ENCODE data around the gene SPATA12. TPM values are rescaled to one million over a fixed set of nuclear protein-coding genes. Genes with fewer than 3 reads are reported as not detected.

The SPATA12 gene
- total RNA-seq, 1 donor from 2014 or later = 0.14 TPM

- Mint-ChIP-seq H3K4me3 (ENCODE audit: low read depth) (no peak overlapping the region), H3K4me1 (ENCODE audit: low read depth) (peaks cover 10% of the 10 kb centered on the region), H3K36me3 (ENCODE audit: insufficient read depth) (peaks cover 5% of the 10 kb centered on the region), H3K27me3 (no peaks in the 10 kb centered on the region), H3K27ac (no peak overlapping the region), H3K9me3 (ENCODE audit: low read depth) (peaks cover 3% of the 10 kb centered on the region)
- no peak for TF ChIP-seq CTCF (IDR thresholded peaks at IDR 0.05; ENCODE audit: unreplicated experiment)
- no peak for DNase-seq (ENCODE audit: low spot score, unreplicated experiment)
Measured at GRCh38 chr3:57017459-57017845, 43.0 kb upstream of the SPATA12 start.

- Mint-ChIP-seq H3K27ac (no peak overlapping the region), H3K9me3 (ENCODE audit: low read depth) (peaks cover 3% of the 10 kb centered on the region), H3K27me3 (no peaks in the 10 kb centered on the region), H3K36me3 (ENCODE audit: insufficient read depth) (peaks cover 5% of the 10 kb centered on the region), H3K4me3 (ENCODE audit: low read depth) (no peak overlapping the region), H3K4me1 (ENCODE audit: low read depth) (peaks cover 10% of the 10 kb centered on the region)
- DNase-seq (ENCODE audit: low spot score, unreplicated experiment) = no peak
- no peak for TF ChIP-seq CTCF (IDR thresholded peaks at IDR 0.05; ENCODE audit: unreplicated experiment)
Measured at GRCh38 chr3:57018246-57018645, 42.2 kb upstream of the SPATA12 start.

- H3K27ac Mint-ChIP-seq = no peak overlapping the region
- peaks cover 10% of the 10 kb centered on the region for H3K4me1 Mint-ChIP-seq (ENCODE audit: low read depth)
- no peak for TF ChIP-seq CTCF (IDR thresholded peaks at IDR 0.05; ENCODE audit: unreplicated experiment)
- no peak for DNase-seq (ENCODE audit: low spot score, unreplicated experiment)
- H3K27me3 Mint-ChIP-seq = no peaks in the 10 kb centered on the region
- H3K9me3 Mint-ChIP-seq (ENCODE audit: low read depth) = peaks cover 3% of the 10 kb centered on the region
- peaks cover 3% of the 10 kb centered on the region for H3K36me3 Mint-ChIP-seq (ENCODE audit: insufficient read depth)
- H3K4me3 Mint-ChIP-seq (ENCODE audit: low read depth) = no peak overlapping the region
Measured at GRCh38 chr3:57019057-57019456, 41.4 kb upstream of the SPATA12 start.

- no peak overlapping the region for H3K4me3 Mint-ChIP-seq (ENCODE audit: low read depth)
- no peaks in the 10 kb centered on the region for H3K4me1 Mint-ChIP-seq (ENCODE audit: low read depth)
- H3K27me3 Mint-ChIP-seq = no peaks in the 10 kb centered on the region
- no peaks in the 10 kb centered on the region for H3K36me3 Mint-ChIP-seq (ENCODE audit: insufficient read depth)
- DNase-seq (ENCODE audit: low spot score, unreplicated experiment) = no peak
- no peaks in the 10 kb centered on the region for H3K9me3 Mint-ChIP-seq (ENCODE audit: low read depth)
- TF ChIP-seq CTCF (IDR thresholded peaks at IDR 0.05; ENCODE audit: unreplicated experiment) = no peak
- H3K27ac Mint-ChIP-seq = no peak overlapping the region
Measured at GRCh38 chr3:57025237-57025636, 35.2 kb upstream of the SPATA12 start.

GRCh38 chr3:57026944-57027343 is 33.5 kb upstream of the SPATA12 start:
- H3K27ac Mint-ChIP-seq = no peak overlapping the region
- H3K4me3 Mint-ChIP-seq (ENCODE audit: low read depth) = no peak overlapping the region
- H3K9me3 Mint-ChIP-seq (ENCODE audit: low read depth) = no peaks in the 10 kb centered on the region
- H3K36me3 Mint-ChIP-seq (ENCODE audit: insufficient read depth) = no peaks in the 10 kb centered on the region
- peaks cover 6% of the 10 kb centered on the region for H3K4me1 Mint-ChIP-seq (ENCODE audit: low read depth)
- no peaks in the 10 kb centered on the region for H3K27me3 Mint-ChIP-seq
- DNase-seq (ENCODE audit: low spot score, unreplicated experiment) = no peak
- no peak for TF ChIP-seq CTCF (IDR thresholded peaks at IDR 0.05; ENCODE audit: unreplicated experiment)

Measured in progenitor cell of endocrine pancreas (in vitro differentiated cells).